ENCODE results near the gene FADS6. TPM values are rescaled to one million over a fixed set of nuclear protein-coding genes. Genes with fewer than 3 reads are reported as not detected.
A peak's percentile ranks its signal among the peaks of the same experiment; 100 is the strongest.

FADS6 gene
- total RNA-seq, 2 experiments from 2014 or later, result not detected

- ChIA-PET POLR2A (no interaction called here), CTCF (no interaction called here)
- Mint-ChIP-seq H3K4me3 (no peak overlapping the region), H3K9me3 (no peaks in the 10 kb centered on the region), H3K27me3 (peaks cover 86% of the 10 kb centered on the region), H3K4me1 (ENCODE audit: low read depth) (peaks cover 8% of the 10 kb centered on the region), H3K27ac (no peak overlapping the region), H3K36me3 (ENCODE audit: low read depth) (no peaks in the 10 kb centered on the region)
- Histone ChIP-seq H3K27ac (ENCODE audit: low read depth in 1 of 2, low read length in 2 of 2) (no peak overlapping the region), H3K27me3 (ENCODE audit: control insufficient read depth in 1 of 2, insufficient read depth in 2 of 2, low read length in 2 of 2) (peaks cover 53 to 54% of the 10 kb centered on the region in 2 experiments), H3K4me3 (ENCODE audit: low read length) (no peak overlapping the region), H3K4me1 (ENCODE audit: insufficient read depth, low read length) (peaks cover 11% of the 10 kb centered on the region), H3K36me3 (ENCODE audit: insufficient read depth, low read length) (no peaks in the 10 kb centered on the region), H3K9me3 (ENCODE audit: control insufficient read depth in 1 of 2, insufficient read depth in 1 of 2, low read length in 2 of 2) (peaks cover 0 to 16% of the 10 kb centered on the region in 2 experiments)
- no peak for TF ChIP-seq CTCF (IDR thresholded peaks at IDR 0.05)
- ATAC-seq (ENCODE audit: poor library complexity), result no peak
- intact Hi-C loops (cut with DNase I, micrococcal nuclease), result no loop called here
- no peak for DNase-seq
Measured at GRCh38 chr17:74928786-74929185, 35.4 kb upstream of the FADS6 start.

GRCh38 chr17:74925242-74925641 is 31.8 kb upstream of the FADS6 start:
- peaks cover 81% of the 10 kb centered on the region for H3K27me3 Mint-ChIP-seq

GRCh38 chr17:74924250-74924948 is 31.0 kb upstream of the FADS6 start, which contains the start of gene OTOP2:
OTOP2 (plus strand) TSS chr17:74924273; CDS start chr17:74924633, 360 bp downstream.
- H3K9me3 ChIP-seq (ENCODE audit: control insufficient read depth in 1 of 2, insufficient read depth in 1 of 2, low read length in 2 of 2), result peaks cover 0 to 16% of the 10 kb centered on the region in 2 experiments
- Mint-ChIP-seq H3K4me1 (ENCODE audit: low read depth) (peaks cover 15% of the 10 kb centered on the region), H3K9me3 (no peaks in the 10 kb centered on the region), H3K36me3 (ENCODE audit: low read depth) (no peaks in the 10 kb centered on the region), H3K27ac (no peak within 1 kb of the TSS), H3K4me3 (peak within 1 kb of the TSS; percentile 25), H3K27me3 (peaks cover 79% of the 10 kb centered on the region)
- peaks cover 25% of the 10 kb centered on the region for H3K4me1 ChIP-seq (ENCODE audit: insufficient read depth, low read length)
- no peaks in the 10 kb centered on the region for H3K36me3 ChIP-seq (ENCODE audit: insufficient read depth, low read length)
- CTCF ChIA-PET, result interaction anchor here (1.7 to 2.1 kb wide), 2 partner anchors 33 to 37 kb away, joined by 8 to 9 read pairs; no protein-coding TSS in a partner anchor
- POLR2A ChIA-PET, result no interaction called here
- peak within 1 kb of the TSS; percentile 37 for H3K4me3 ChIP-seq (ENCODE audit: low read length)
- no peak within 1 kb of the TSS for H3K27ac ChIP-seq (ENCODE audit: low read depth in 1 of 2, low read length in 2 of 2)
- intact Hi-C loops (cut with DNase I, micrococcal nuclease), result loop anchor here in 1 of 2 experiments (1.0 to 5.0 kb wide), 2 partner anchors 34 to 488 kb away; no protein-coding TSS in a partner anchor
- TF ChIP-seq CTCF (IDR thresholded peaks at IDR 0.05), result no peak
- peaks cover 52 to 57% of the 10 kb centered on the region in 2 experiments for H3K27me3 ChIP-seq (ENCODE audit: control insufficient read depth in 1 of 2, insufficient read depth in 2 of 2, low read length in 2 of 2)
- peak in 3 of 14 experiments; percentile 10 to 53 (median 53) for DNase-seq
- no peak for ATAC-seq (ENCODE audit: poor library complexity)

More at GRCh38 chr17:74925242-74925641, 31.8 kb upstream of the FADS6 start:
- peak overlapping the region; percentile 4 for H3K4me3 Mint-ChIP-seq
- H3K27ac ChIP-seq (ENCODE audit: low read depth in 1 of 2, low read length in 2 of 2), result no peak overlapping the region
- DNase-seq (no peak), ATAC-seq (ENCODE audit: poor library complexity) (no peak)
- no peaks in the 10 kb centered on the region for H3K9me3 Mint-ChIP-seq
- no peaks in the 10 kb centered on the region for H3K36me3 ChIP-seq (ENCODE audit: insufficient read depth, low read length)
- H3K27me3 ChIP-seq (ENCODE audit: control insufficient read depth in 1 of 2, insufficient read depth in 2 of 2, low read length in 2 of 2), result peaks cover 47 to 56% of the 10 kb centered on the region in 2 experiments
- peaks cover 15% of the 10 kb centered on the region for H3K4me1 Mint-ChIP-seq (ENCODE audit: low read depth)
- no peak overlapping the region for H3K27ac Mint-ChIP-seq
- H3K9me3 ChIP-seq (ENCODE audit: control insufficient read depth in 1 of 2, insufficient read depth in 1 of 2, low read length in 2 of 2), result peaks cover 0 to 16% of the 10 kb centered on the region in 2 experiments
- H3K36me3 Mint-ChIP-seq (ENCODE audit: low read depth), result no peaks in the 10 kb centered on the region
- TF ChIP-seq CTCF (IDR thresholded peaks at IDR 0.05), result no peak
- CTCF ChIA-PET, result interaction anchor here (2.1 kb wide), 1 partner anchor 36 kb away, joined by 8 read pairs; no protein-coding TSS in a partner anchor
- H3K4me1 ChIP-seq (ENCODE audit: insufficient read depth, low read length), result peaks cover 25% of the 10 kb centered on the region
- POLR2A ChIA-PET, result no interaction called here
- intact Hi-C loops (cut with DNase I, micrococcal nuclease), result no loop called here
- no peak overlapping the region for H3K4me3 ChIP-seq (ENCODE audit: low read length)
